Upper lobe of left lung (tissue), 4 donors: ENCODE data around the gene SORCS3.

ENCODE experiments used
- EP300 ChIP-seq, 4 donors: sonication (generic); formaldehyde crosslinking; IDR thresholded peaks; one replicate each; pipeline ENCODE4 v1.5.1; 2017; ENCODE audit warnings: antibody characterized with exemption in 4 of 4, control low read depth in 2 of 4
- POLR2A ChIP-seq, 4 donors: fragments of 450-650 bp; IDR thresholded peaks; one replicate each; pipeline ENCODE4 v1.5.1; 2016 to 2017; ENCODE audit warnings: antibody characterized with exemption in 4 of 4, mild to moderate bottlenecking in 2 of 4
- POLR2AphosphoS5 ChIP-seq, 2 donors: sonication (generic); formaldehyde crosslinking; IDR thresholded peaks; one replicate each; pipeline ENCODE4 v1.5.1; 2017; ENCODE audit warnings: antibody characterized with exemption in 2 of 2
- TF ChIP-seq, protein P1 (sequence below), 6 experiments: fragments of 450-650 bp in 4 of 6; fragments of 200-600 bp in 2 of 6; sonication (generic) in 2 of 6; IDR thresholded peaks; one replicate each; pipeline ENCODE4 v1.5.1; 2016 to 2019; ENCODE audit warnings: antibody characterized with exemption in 6 of 6

GRCh38 chr10:104894681-104895080 lies 253.6 kb downstream of the SORCS3 start:
- TF ChIP-seq, protein P1, sequence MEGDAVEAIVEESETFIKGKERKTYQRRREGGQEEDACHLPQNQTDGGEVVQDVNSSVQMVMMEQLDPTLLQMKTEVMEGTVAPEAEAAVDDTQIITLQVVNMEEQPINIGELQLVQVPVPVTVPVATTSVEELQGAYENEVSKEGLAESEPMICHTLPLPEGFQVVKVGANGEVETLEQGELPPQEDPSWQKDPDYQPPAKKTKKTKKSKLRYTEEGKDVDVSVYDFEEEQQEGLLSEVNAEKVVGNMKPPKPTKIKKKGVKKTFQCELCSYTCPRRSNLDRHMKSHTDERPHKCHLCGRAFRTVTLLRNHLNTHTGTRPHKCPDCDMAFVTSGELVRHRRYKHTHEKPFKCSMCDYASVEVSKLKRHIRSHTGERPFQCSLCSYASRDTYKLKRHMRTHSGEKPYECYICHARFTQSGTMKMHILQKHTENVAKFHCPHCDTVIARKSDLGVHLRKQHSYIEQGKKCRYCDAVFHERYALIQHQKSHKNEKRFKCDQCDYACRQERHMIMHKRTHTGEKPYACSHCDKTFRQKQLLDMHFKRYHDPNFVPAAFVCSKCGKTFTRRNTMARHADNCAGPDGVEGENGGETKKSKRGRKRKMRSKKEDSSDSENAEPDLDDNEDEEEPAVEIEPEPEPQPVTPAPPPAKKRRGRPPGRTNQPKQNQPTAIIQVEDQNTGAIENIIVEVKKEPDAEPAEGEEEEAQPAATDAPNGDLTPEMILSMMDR (IDR thresholded peaks at IDR 0.05) = no peak
- TF ChIP-seq POLR2AphosphoS5 (IDR thresholded peaks at IDR 0.05) = no peak
- no peak for TF ChIP-seq POLR2A (IDR thresholded peaks at IDR 0.05)
- no peak for TF ChIP-seq EP300 (IDR thresholded peaks at IDR 0.05)
